ENCODE measurements around the gene MEGF9.

The MEGF9 gene

DNA sequence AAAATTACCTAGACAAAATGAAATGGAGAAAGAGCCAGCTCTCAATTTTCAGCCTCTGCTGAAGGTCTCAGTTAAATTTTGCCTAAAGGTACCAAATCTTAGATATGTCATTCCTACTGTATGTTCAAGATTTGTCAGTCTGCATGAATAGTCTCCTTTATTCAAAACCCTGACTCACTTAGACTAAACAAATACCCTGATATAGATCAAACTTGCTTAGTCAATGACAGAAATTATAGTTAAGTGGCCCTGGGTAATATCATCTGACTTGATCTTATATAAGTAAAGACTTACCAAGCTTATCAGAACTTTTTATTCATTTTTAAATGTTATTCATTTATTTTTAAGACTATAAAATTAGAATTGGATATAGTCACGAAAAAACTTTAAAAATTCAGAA, 12.2 kb downstream of the MEGF9 start:
- H3K36me3 ChIP-seq (ENCODE audit: control insufficient read depth, low read length): no peaks in the 10 kb centered on the region
- H3K4me1 ChIP-seq (ENCODE audit: control insufficient read depth, low read length): peaks cover 2% of the 10 kb centered on the region
- H3F3A ChIP-seq (ENCODE audit: control insufficient read depth, insufficient read depth): peaks cover 3% of the 10 kb centered on the region; the same call in 1 of the 2 replicates
- H3K9me3 ChIP-seq (ENCODE audit: control insufficient read depth, insufficient read depth, low read length): no peaks in the 10 kb centered on the region
- no peak overlapping the region for H3K27ac ChIP-seq (ENCODE audit: low read depth, low read length)
- no peaks in the 10 kb centered on the region for H3K27me3 ChIP-seq (ENCODE audit: control insufficient read depth, low read length)
- H4K20me1 ChIP-seq (ENCODE audit: control insufficient read depth, insufficient read depth, low read depth, low read length): no peaks in the 10 kb centered on the region
- TF ChIP-seq, protein P1, sequence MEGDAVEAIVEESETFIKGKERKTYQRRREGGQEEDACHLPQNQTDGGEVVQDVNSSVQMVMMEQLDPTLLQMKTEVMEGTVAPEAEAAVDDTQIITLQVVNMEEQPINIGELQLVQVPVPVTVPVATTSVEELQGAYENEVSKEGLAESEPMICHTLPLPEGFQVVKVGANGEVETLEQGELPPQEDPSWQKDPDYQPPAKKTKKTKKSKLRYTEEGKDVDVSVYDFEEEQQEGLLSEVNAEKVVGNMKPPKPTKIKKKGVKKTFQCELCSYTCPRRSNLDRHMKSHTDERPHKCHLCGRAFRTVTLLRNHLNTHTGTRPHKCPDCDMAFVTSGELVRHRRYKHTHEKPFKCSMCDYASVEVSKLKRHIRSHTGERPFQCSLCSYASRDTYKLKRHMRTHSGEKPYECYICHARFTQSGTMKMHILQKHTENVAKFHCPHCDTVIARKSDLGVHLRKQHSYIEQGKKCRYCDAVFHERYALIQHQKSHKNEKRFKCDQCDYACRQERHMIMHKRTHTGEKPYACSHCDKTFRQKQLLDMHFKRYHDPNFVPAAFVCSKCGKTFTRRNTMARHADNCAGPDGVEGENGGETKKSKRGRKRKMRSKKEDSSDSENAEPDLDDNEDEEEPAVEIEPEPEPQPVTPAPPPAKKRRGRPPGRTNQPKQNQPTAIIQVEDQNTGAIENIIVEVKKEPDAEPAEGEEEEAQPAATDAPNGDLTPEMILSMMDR (IDR thresholded peaks at IDR 0.05; ENCODE audit: low read depth, low read length, poor library complexity, severe bottlenecking): no peak
- no peak for TF ChIP-seq EZH2phosphoT487 (IDR thresholded peaks at IDR 0.05; ENCODE audit: borderline replicate concordance, low read length)
- H3K4me3 ChIP-seq (ENCODE audit: low read length): no peak overlapping the region
- H3K4me2 ChIP-seq (ENCODE audit: low read length): no peak overlapping the region
- H3K9me2 ChIP-seq (replicated peaks; ENCODE audit: control insufficient read depth, low read length): no peaks in the 10 kb centered on the region
- H3K79me2 ChIP-seq (ENCODE audit: control insufficient read depth, low read length): no peaks in the 10 kb centered on the region

DNA sequence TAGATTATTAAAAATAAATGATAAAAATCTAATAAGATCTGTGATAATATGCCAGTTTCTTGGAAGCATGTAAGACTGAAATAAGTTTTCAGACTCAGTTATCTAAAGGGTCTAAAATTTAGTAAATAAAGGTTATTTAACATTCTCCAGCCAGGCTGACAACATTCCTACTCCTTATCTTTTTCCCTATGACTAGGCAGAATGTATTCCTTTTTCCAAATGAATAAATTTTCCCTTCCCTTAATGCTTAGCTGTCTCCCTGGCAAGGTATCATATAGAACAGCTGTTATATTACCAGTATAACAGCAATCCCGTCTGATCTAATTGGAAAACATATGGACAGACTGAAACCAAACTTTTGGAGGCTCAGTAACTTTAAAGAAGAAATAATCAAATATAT, 13.0 kb downstream of the MEGF9 start:
- Histone ChIP-seq H3K27me3 (ENCODE audit: control insufficient read depth, low read length) (no peaks in the 10 kb centered on the region), H3K27ac (ENCODE audit: low read depth, low read length) (no peak overlapping the region), H3F3A (ENCODE audit: control insufficient read depth, insufficient read depth) (peaks cover 3% of the 10 kb centered on the region; the same call in 1 of the 2 replicates), H3K9me3 (ENCODE audit: control insufficient read depth, insufficient read depth, low read length) (no peaks in the 10 kb centered on the region), H3K4me1 (ENCODE audit: control insufficient read depth, low read length) (peaks cover 6% of the 10 kb centered on the region), H3K4me3 (ENCODE audit: low read length) (no peak overlapping the region), H3K79me2 (ENCODE audit: control insufficient read depth, low read length) (no peaks in the 10 kb centered on the region), H4K20me1 (ENCODE audit: control insufficient read depth, insufficient read depth, low read depth, low read length) (no peaks in the 10 kb centered on the region), H3K9me2 (replicated peaks; ENCODE audit: control insufficient read depth, low read length) (no peaks in the 10 kb centered on the region), H3K4me2 (ENCODE audit: low read length) (no peak overlapping the region), H3K36me3 (ENCODE audit: control insufficient read depth, low read length) (no peaks in the 10 kb centered on the region)
- no peak for TF ChIP-seq EZH2phosphoT487 (IDR thresholded peaks at IDR 0.05; ENCODE audit: borderline replicate concordance, low read length)

DNA sequence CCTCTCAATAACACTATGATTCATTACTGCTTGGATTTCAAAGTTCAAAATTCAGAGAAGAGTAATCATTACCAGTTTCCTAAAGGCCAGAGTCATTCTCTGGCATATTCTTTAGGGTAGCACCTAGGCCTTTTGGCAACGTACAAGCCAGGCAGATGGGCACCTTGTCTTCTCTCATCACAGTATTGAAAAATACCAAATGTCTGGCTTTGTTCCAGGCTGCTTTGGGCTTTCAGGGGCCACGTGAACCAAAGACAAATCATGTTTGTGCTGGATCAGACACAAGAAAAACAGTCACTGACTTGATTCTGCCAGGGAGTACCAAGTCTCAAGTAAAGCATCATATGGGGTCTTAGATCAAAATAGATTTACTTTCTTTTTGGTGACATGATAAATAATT, 15.5 kb downstream of the MEGF9 start:
- Histone ChIP-seq H4K20me1 (ENCODE audit: control insufficient read depth, insufficient read depth, low read depth, low read length) (no peaks in the 10 kb centered on the region), H3K9me3 (ENCODE audit: control insufficient read depth, insufficient read depth, low read length) (no peaks in the 10 kb centered on the region), H3K79me2 (ENCODE audit: control insufficient read depth, low read length) (no peaks in the 10 kb centered on the region), H3K27me3 (ENCODE audit: control insufficient read depth, low read length) (no peaks in the 10 kb centered on the region), H3K27ac (ENCODE audit: low read depth, low read length) (no peak overlapping the region), H3F3A (ENCODE audit: control insufficient read depth, insufficient read depth) (peaks cover 3% of the 10 kb centered on the region; the same call in 1 of the 2 replicates), H3K4me2 (ENCODE audit: low read length) (no peak overlapping the region), H3K4me3 (ENCODE audit: low read length) (no peak overlapping the region), H3K4me1 (ENCODE audit: control insufficient read depth, low read length) (peaks cover 6% of the 10 kb centered on the region), H3K36me3 (ENCODE audit: control insufficient read depth, low read length) (no peaks in the 10 kb centered on the region), H3K9me2 (replicated peaks; ENCODE audit: control insufficient read depth, low read length) (no peaks in the 10 kb centered on the region)
- TF ChIP-seq, protein P1 (IDR thresholded peaks at IDR 0.05; ENCODE audit: low read depth, low read length, poor library complexity, severe bottlenecking): no peak
- TF ChIP-seq EZH2phosphoT487 (IDR thresholded peaks at IDR 0.05; ENCODE audit: borderline replicate concordance, low read length): no peak

DNA sequence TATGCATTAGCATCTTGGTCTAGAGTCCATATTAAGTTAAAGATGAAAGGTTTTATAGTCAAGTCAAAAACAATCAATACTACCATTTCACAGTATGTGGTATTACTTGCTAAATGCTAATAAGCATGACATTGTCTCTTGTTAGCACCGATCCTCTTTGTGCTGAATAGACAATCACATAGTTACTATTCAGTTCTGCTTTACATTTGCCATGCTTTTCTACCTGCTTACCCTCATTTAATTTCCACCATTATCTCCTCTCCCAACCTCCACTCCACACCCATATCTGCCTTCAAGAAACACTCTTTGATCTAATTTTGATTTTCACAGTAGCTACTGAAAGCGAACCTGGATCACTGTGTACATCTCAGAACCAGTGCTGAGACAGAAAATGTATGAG, 16.8 kb downstream of the MEGF9 start:
- Histone ChIP-seq H3K27me3 (ENCODE audit: control insufficient read depth, low read length) (no peaks in the 10 kb centered on the region), H3K36me3 (ENCODE audit: control insufficient read depth, low read length) (no peaks in the 10 kb centered on the region), H3K9me2 (replicated peaks; ENCODE audit: control insufficient read depth, low read length) (no peaks in the 10 kb centered on the region), H4K20me1 (ENCODE audit: control insufficient read depth, insufficient read depth, low read depth, low read length) (no peaks in the 10 kb centered on the region), H3K4me3 (ENCODE audit: low read length) (no peak overlapping the region), H3K9me3 (ENCODE audit: control insufficient read depth, insufficient read depth, low read length) (no peaks in the 10 kb centered on the region), H3K4me2 (ENCODE audit: low read length) (no peak overlapping the region), H3K4me1 (ENCODE audit: control insufficient read depth, low read length) (peaks cover 6% of the 10 kb centered on the region), H3K79me2 (ENCODE audit: control insufficient read depth, low read length) (no peaks in the 10 kb centered on the region), H3K27ac (ENCODE audit: low read depth, low read length) (no peak overlapping the region), H3F3A (ENCODE audit: control insufficient read depth, insufficient read depth) (0 out of 2 replicates have a peak, but pooled peaks cover under 1% of the 10 kb centered on the region)
- no peak for TF ChIP-seq EZH2phosphoT487 (IDR thresholded peaks at IDR 0.05; ENCODE audit: borderline replicate concordance, low read length)
- TF ChIP-seq, protein P1 (IDR thresholded peaks at IDR 0.05; ENCODE audit: low read depth, low read length, poor library complexity, severe bottlenecking): no peak

Measured in DOHH2 (cell line).